Mesenchymal stem cell (in vitro differentiated cells and primary cell): Measurements from ENCODE around the gene STX1B.

Experiments used
- DNase-seq: peaks from one replicate; pipeline ENCODE4 v3.0.0-alpha.2; 2013
- H2AFZ ChIP-seq: one replicate; pipeline ENCODE4 v1.6.1; 2013; ENCODE audit warnings: low read depth, mild to moderate bottlenecking, control low read depth, inconsistent platforms, low read length, moderate library complexity
- H2AK5ac ChIP-seq: 2 replicates; pipeline ENCODE4 v1.6.1; 2013; ENCODE audit warnings: low read length, moderate library complexity, mild to moderate bottlenecking, inconsistent platforms; ENCODE audit not compliant: severe bottlenecking
- H2BK120ac ChIP-seq: one replicate; pipeline ENCODE4 v1.6.1; 2013; ENCODE audit warnings: low read depth, mild to moderate bottlenecking, inconsistent platforms, low read length, moderate library complexity
- H2BK12ac ChIP-seq, 2 experiments: one replicate each; pipeline ENCODE4 v1.6.1; 2013; ENCODE audit warnings: inconsistent platforms in 2 of 2, low read length in 2 of 2, mild to moderate bottlenecking in 2 of 2, moderate library complexity in 2 of 2, control low read depth in 1 of 2
- H2BK15ac ChIP-seq: one replicate; pipeline ENCODE4 v1.6.1; 2013; ENCODE audit warnings: mild to moderate bottlenecking, low read depth, inconsistent platforms; ENCODE audit not compliant: poor library complexity, severe bottlenecking
- H2BK5ac ChIP-seq: 2 replicates; pipeline ENCODE4 v1.6.1; 2013; ENCODE audit warnings: low read depth, mild to moderate bottlenecking, low read length, control low read depth, inconsistent platforms; ENCODE audit not compliant: poor library complexity, severe bottlenecking
- H3K14ac ChIP-seq, 2 experiments: one replicate each; pipeline ENCODE4 v1.6.1; 2013; ENCODE audit warnings: inconsistent platforms in 2 of 2, low read length in 2 of 2, control low read depth in 1 of 2, mild to moderate bottlenecking in 1 of 2, moderate library complexity in 1 of 2
- H3K18ac ChIP-seq, 2 experiments: one replicate each; pipeline ENCODE4 v1.6.1; 2013; ENCODE audit warnings: inconsistent platforms in 2 of 2, low read length in 2 of 2, control low read depth in 1 of 2, low read depth in 1 of 2, mild to moderate bottlenecking in 1 of 2
- H3K23ac ChIP-seq, 2 experiments: one replicate each; pipeline ENCODE4 v1.6.1; 2013; ENCODE audit warnings: inconsistent platforms in 2 of 2, low read length in 2 of 2, mild to moderate bottlenecking in 2 of 2, moderate library complexity in 2 of 2, control low read depth in 1 of 2
- H3K27ac ChIP-seq: 2 replicates; pipeline ENCODE4 v1.5.1; 2013; ENCODE audit warnings: mild to moderate bottlenecking, moderate library complexity, low read length, control low read depth, inconsistent platforms; ENCODE audit not compliant: poor library complexity, severe bottlenecking
- H3K27me3 ChIP-seq, 2 experiments: 2 replicates each; pipeline versions ENCODE4 v1.6.1 to v1.7.0; 2013; ENCODE audit warnings: low read length in 2 of 2, mild to moderate bottlenecking in 2 of 2, moderate library complexity in 2 of 2, control low read depth in 1 of 2, inconsistent platforms in 1 of 2; ENCODE audit not compliant: control insufficient read depth in 1 of 2, insufficient read depth in 1 of 2
- H3K36me3 ChIP-seq, 2 experiments: 2 replicates each; pipeline versions ENCODE4 v1.6.1 to v1.7.0; 2013; ENCODE audit warnings: low read length in 2 of 2, control low read depth in 1 of 2, inconsistent platforms in 1 of 2, low read depth in 1 of 2, mild to moderate bottlenecking in 1 of 2; ENCODE audit not compliant: insufficient read depth in 2 of 2, control insufficient read depth in 1 of 2
- H3K4ac ChIP-seq, 2 experiments: one replicate each; pipeline ENCODE4 v1.6.1; 2013; ENCODE audit warnings: inconsistent platforms in 2 of 2, low read length in 2 of 2, mild to moderate bottlenecking in 2 of 2, moderate library complexity in 2 of 2, control low read depth in 1 of 2, low read depth in 1 of 2
- H3K4me1 ChIP-seq: 2 replicates; pipeline ENCODE4 v1.6.1; 2013; ENCODE audit warnings: low read depth, low read length, control low read depth; ENCODE audit not compliant: control insufficient read depth, insufficient read depth
- H3K4me2 ChIP-seq: 2 replicates; pipeline ENCODE4 v1.6.1; 2013; ENCODE audit warnings: low read length, mild to moderate bottlenecking, inconsistent platforms; ENCODE audit not compliant: poor library complexity, severe bottlenecking
- H3K4me3 ChIP-seq, 2 experiments: 2 replicates each; pipeline versions ENCODE4 v1.5.1 to v1.7.0; 2013; ENCODE audit warnings: low read length in 2 of 2, mild to moderate bottlenecking in 2 of 2, control low read depth in 1 of 2, low read depth in 1 of 2; ENCODE audit not compliant: insufficient read depth in 1 of 2
- H3K79me1 ChIP-seq: replicated peaks from 2 replicates; pipeline ENCODE4 v1.6.1; 2013; ENCODE audit warnings: mild to moderate bottlenecking, control low read depth, low read length, inconsistent platforms; ENCODE audit not compliant: poor library complexity, severe bottlenecking
- H3K9ac ChIP-seq: 2 replicates; pipeline ENCODE4 v1.7.0; 2013; ENCODE audit warnings: mild to moderate bottlenecking, low read length, moderate library complexity
- H3K9me3 ChIP-seq: 2 replicates; pipeline ENCODE4 v1.7.0; 2013; ENCODE audit warnings: mild to moderate bottlenecking, low read length; ENCODE audit not compliant: control insufficient read depth
- H4K8ac ChIP-seq: one replicate; pipeline ENCODE4 v1.6.1; 2013; ENCODE audit warnings: inconsistent platforms, mild to moderate bottlenecking, low read length, moderate library complexity
- H4K91ac ChIP-seq: one replicate; pipeline ENCODE4 v1.6.1; 2013; ENCODE audit warnings: mild to moderate bottlenecking, low read length, inconsistent platforms
- WGBS: methylation state at CpG from one replicate; pipeline ENCODE4 v1.1.7; 2013; ENCODE audit warnings: mixed read lengths; 5-methylcytosine and 5-hydroxymethylcytosine counted together

Gene STX1B

DNA sequence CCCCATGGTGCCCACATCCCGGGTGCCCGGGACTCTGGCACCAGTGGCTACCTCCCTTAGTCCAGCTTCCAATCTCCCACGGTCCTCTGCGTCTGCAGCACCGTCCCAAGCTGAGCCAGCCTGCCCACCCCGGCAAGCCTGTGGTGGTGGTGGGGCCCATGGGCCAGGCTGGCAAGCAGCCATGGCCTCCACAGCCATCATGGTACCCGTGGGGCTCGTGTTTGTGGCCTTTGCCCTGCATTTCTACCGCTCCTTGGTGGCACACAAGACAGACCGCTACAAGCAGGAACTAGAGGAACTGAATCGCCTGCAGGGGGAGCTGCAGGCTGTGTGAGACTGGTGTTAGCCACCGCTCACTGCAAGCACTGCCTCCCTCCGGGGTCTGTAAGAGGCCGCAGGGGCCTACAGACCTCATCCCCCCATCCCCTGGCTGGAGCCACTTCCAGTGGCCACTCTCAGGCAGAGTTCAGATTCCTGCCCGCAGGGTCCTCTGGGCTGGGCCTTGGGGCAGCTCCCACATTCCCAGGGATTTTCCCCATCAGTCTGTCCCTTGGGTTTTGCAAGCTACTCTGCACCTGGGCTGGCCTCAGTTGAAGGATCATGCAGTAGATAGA lies 56.8 kb downstream of the STX1B start:
- DNase-seq, result peak; percentile 84
- 45% methylated on average over 15 of the region's 15 CpGs for WGBS

DNA sequence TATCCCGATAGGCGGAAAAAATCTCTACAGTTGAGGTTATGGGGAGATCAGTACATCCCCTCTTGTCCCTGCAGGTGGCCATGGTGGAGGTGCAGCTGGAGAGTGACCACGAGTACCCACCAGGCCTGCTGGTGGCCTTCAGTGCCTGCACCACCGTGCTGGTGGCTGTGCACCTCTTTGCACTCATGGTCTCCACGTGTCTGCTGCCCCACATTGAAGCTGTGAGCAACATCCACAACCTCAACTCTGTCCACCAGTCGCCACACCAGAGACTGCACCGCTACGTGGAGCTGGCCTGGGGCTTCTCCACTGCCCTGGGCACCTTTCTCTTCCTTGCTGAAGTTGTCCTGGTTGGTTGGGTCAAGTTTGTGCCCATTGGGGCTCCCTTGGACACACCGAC lies 57.3 kb downstream of the STX1B start:
- H2BK5ac ChIP-seq, result no peak overlapping the region
- no peaks in the 10 kb centered on the region for H3K9me3 ChIP-seq
- no peak overlapping the region for H3K4ac ChIP-seq
- H3K4me2 ChIP-seq, result no peak overlapping the region
- no peak overlapping the region for H3K4me3 ChIP-seq
- H2BK15ac ChIP-seq, result no peak overlapping the region
- H3K14ac ChIP-seq, result no peak overlapping the region
- H4K91ac ChIP-seq, result peak overlapping the region; percentile 52
- no peak overlapping the region for H3K18ac ChIP-seq
- no peak overlapping the region for H3K27ac ChIP-seq
- peaks cover 13% of the 10 kb centered on the region for H3K79me1 ChIP-seq
- peaks cover 26% of the 10 kb centered on the region for H3K4me1 ChIP-seq
- no peak overlapping the region for H2AK5ac ChIP-seq
- H3K9ac ChIP-seq, result no peak overlapping the region
- H3K27me3 ChIP-seq, result no peaks in the 10 kb centered on the region
- H2BK12ac ChIP-seq, result peak overlapping the region in 1 of 2 experiments; percentile 2
- H2AFZ ChIP-seq, result no peak overlapping the region
- peaks cover 10 to 12% of the 10 kb centered on the region in 2 experiments for H3K36me3 ChIP-seq
- no peak overlapping the region for H2BK120ac ChIP-seq
- H3K23ac ChIP-seq, result no peak overlapping the region
- DNase-seq, result no peak
- 78% methylated on average over 9 of the region's 9 CpGs for WGBS
- peak overlapping the region; percentile 45 for H4K8ac ChIP-seq

More for the DNA sequence above, 56.8 kb downstream of the STX1B start:
- Histone ChIP-seq H3K9ac (no peak overlapping the region), H2BK120ac (no peak overlapping the region), H2BK5ac (no peak overlapping the region), H3K4me2 (no peak overlapping the region), H3K23ac (peak overlapping the region in 1 of 2 experiments; percentile 26), H3K79me1 (peaks cover 13% of the 10 kb centered on the region), H3K27ac (no peak overlapping the region), H3K18ac (peak overlapping the region in 1 of 2 experiments; percentile 54), H3K4me1 (peaks cover 28% of the 10 kb centered on the region), H3K4ac (peak overlapping the region in 1 of 2 experiments; percentile 29), H3K4me3 (no peak overlapping the region), H3K27me3 (no peaks in the 10 kb centered on the region), H4K8ac (peak overlapping the region; percentile 45), H2BK12ac (peak overlapping the region in 1 of 2 experiments; percentile 2), H4K91ac (no peak overlapping the region), H3K36me3 (peaks cover 10 to 12% of the 10 kb centered on the region in 2 experiments), H2AK5ac (no peak overlapping the region), H3K9me3 (no peaks in the 10 kb centered on the region), H2AFZ (no peak overlapping the region), H3K14ac (no peak overlapping the region), H2BK15ac (no peak overlapping the region)

DNA sequence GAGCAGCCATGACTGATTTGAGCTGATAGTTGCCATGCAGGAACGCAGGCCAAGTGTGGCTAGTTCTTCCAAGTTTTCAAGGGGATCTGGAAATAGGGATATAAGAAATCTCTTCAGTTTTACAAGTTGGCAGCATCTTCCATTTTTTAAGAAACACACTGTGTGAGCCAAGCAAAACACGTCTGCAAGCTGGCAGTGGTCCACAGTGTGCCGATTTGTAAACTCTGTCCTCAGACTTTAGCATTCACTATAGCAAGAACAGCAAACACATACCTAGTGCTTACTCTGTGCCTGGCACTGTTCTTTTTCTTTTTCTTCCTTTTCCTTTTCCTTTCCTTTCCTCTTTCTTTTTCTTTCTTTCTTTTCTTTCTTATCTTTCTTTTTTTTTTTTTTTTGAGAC lies 58.7 kb downstream of the STX1B start:
- H2BK12ac ChIP-seq, result no peak overlapping the region
- no peaks in the 10 kb centered on the region for H3K9me3 ChIP-seq
- no peak overlapping the region for H3K23ac ChIP-seq
- no peak overlapping the region for H4K8ac ChIP-seq
- H2AK5ac ChIP-seq, result no peak overlapping the region
- no peak overlapping the region for H2BK120ac ChIP-seq
- no peak overlapping the region for H2BK15ac ChIP-seq
- no peak overlapping the region for H3K18ac ChIP-seq
- peak overlapping the region; percentile 49 for H3K9ac ChIP-seq
- no peak overlapping the region for H2BK5ac ChIP-seq
- DNase-seq, result no peak
- H3K4ac ChIP-seq, result no peak overlapping the region
- H3K14ac ChIP-seq, result no peak overlapping the region
- no peak overlapping the region for H3K4me3 ChIP-seq
- no peak overlapping the region for H3K27ac ChIP-seq
- 79% methylated on average over 3 of the region's 3 CpGs for WGBS
- no peak overlapping the region for H3K4me2 ChIP-seq
- no peak overlapping the region for H4K91ac ChIP-seq
- H3K4me1 ChIP-seq, result peaks cover 31% of the 10 kb centered on the region
- peaks cover 13% of the 10 kb centered on the region for H3K79me1 ChIP-seq
- H3K36me3 ChIP-seq, result peaks cover 17 to 23% of the 10 kb centered on the region in 2 experiments
- H2AFZ ChIP-seq, result no peak overlapping the region
- H3K27me3 ChIP-seq, result no peaks in the 10 kb centered on the region

DNA sequence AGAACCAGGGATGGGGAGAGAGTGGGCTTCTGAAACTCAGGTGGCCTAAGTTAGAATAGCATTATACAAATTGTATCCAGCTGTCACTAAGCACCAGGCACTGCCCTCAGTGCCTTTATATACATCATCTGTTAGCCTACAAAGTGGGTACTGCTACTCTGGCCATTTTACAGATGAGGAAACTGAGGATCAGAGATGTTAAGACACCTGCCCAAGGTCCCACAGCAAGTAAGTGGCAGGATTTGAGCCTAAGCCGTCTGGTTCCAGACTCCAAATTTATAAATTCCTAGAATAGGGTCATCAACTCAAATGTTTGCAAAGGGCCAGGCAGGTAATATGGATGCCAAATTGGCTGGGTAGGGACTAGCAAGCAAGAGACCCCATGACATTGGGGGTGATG lies 59.2 kb downstream of the STX1B start:
- Histone ChIP-seq H4K8ac (no peak overlapping the region), H3K9me3 (no peaks in the 10 kb centered on the region), H3K27ac (no peak overlapping the region), H2AK5ac (peak overlapping the region; percentile 24), H2BK5ac (no peak overlapping the region), H2BK120ac (no peak overlapping the region), H3K4me3 (peak overlapping the region in 1 of 2 experiments; percentile 99), H3K9ac (peak overlapping the region; percentile 98), H2BK12ac (peak overlapping the region; percentile 4 to 96), H2BK15ac (no peak overlapping the region), H3K23ac (no peak overlapping the region), H3K4me2 (no peak overlapping the region), H3K18ac (no peak overlapping the region), H3K14ac (no peak overlapping the region), H3K4ac (peak overlapping the region in 1 of 2 experiments; percentile 2), H3K27me3 (no peaks in the 10 kb centered on the region), H3K4me1 (peaks cover 31% of the 10 kb centered on the region), H3K79me1 (peaks cover 13% of the 10 kb centered on the region), H4K91ac (no peak overlapping the region), H3K36me3 (peaks cover 19 to 27% of the 10 kb centered on the region in 2 experiments), H2AFZ (no peak overlapping the region)
- no peak for DNase-seq
- WGBS, result 100% methylated on average over 1 of the region's 1 CpG
